Spinal cord (tissue), 10 donors: ENCODE results near the gene CHTF18. TPM values are rescaled to one million over a fixed set of nuclear protein-coding genes. Genes with fewer than 3 reads are reported as not detected.
A peak's percentile ranks its signal among the peaks of the same experiment; 100 is the strongest.
"Not testable (repeated sequence)": the region's sequence is repeated elsewhere in the genome, so short reads cannot be mapped to it uniquely, and the experiment has no call there.

ENCODE experiments used
- DNase-seq, 6 donors: peaks; one replicate each; pipeline versions ENCODE4 v3.0.0 to v3.0.0-alpha.2; 2013 to 2015; ENCODE audit warnings: low spot score in 6 of 6, low read depth in 4 of 6
- H3K27ac ChIP-seq: one replicate; pipeline ENCODE4 v1.5.1; 2013; ENCODE audit warnings: low read depth, low read length, control low read depth
- H3K27me3 ChIP-seq: one replicate; pipeline ENCODE4 v1.6.1; 2013; ENCODE audit warnings: low read length; ENCODE audit not compliant: control insufficient read depth, insufficient read depth
- H3K36me3 ChIP-seq: one replicate; pipeline ENCODE4 v1.6.1; 2013; ENCODE audit warnings: low read length; ENCODE audit not compliant: control insufficient read depth, insufficient read depth
- H3K4me1 ChIP-seq: one replicate; pipeline ENCODE4 v1.6.1; 2013; ENCODE audit warnings: low read length; ENCODE audit not compliant: control insufficient read depth, insufficient read depth
- H3K4me3 ChIP-seq: one replicate; pipeline ENCODE4 v1.5.1; 2013; ENCODE audit warnings: low read depth, low read length, control low read depth
- H3K9me3 ChIP-seq: one replicate; pipeline ENCODE4 v1.6.1; 2013; ENCODE audit warnings: low read length; ENCODE audit not compliant: control insufficient read depth, insufficient read depth
- WGBS: methylation state at CpG from one replicate; pipeline ENCODE4 v1.1.5; 2013; ENCODE audit warnings: missing lambda C conversion rate; ENCODE audit not compliant: insufficient coverage; 5-methylcytosine and 5-hydroxymethylcytosine counted together
- polyA plus RNA-seq, 2 donors: library from polyadenylated mRNA; unstranded; fragments of 120-200 nt; gene quantifications; one replicate each; pipeline ENCODE4 v1.2.1, GENCODE V29; 2013; ENCODE audit not compliant: insufficient read length in 2 of 2
- total RNA-seq, 2 donors: library from RNA; depleted of rRNA in 1 of 2; stranded (reverse); fragments of 120-200 nt in 1 of 2; fragments of >200 nt in 1 of 2; gene quantifications; one replicate each; pipeline versions ENCODE4 v1.2.3 to v1.2.4, GENCODE V29; 2013 to 2014
- donor health status: healthy.

The CHTF18 gene
- total and polyA plus RNA-seq, 4 donors = 6.1 to 37.1 (median 23.3) TPM

GRCh38 chr16:831571-832413 is 43.4 kb downstream of the CHTF18 start:
- Histone ChIP-seq H3K27ac (no peak overlapping the region), H3K27me3 (peaks cover 7% of the 10 kb centered on the region), H3K36me3 (peaks cover 5% of the 10 kb centered on the region), H3K4me1 (peaks cover 10% of the 10 kb centered on the region), H3K4me3 (no peak overlapping the region), H3K9me3 (peaks cover 8% of the 10 kb centered on the region)
- 84% methylated on average over 20 of the region's 27 CpGs for WGBS
- no peak for DNase-seq

GRCh38 chr16:832652-833336 is 44.4 kb downstream of the CHTF18 start:
- Histone ChIP-seq H3K4me1 (peaks cover 10% of the 10 kb centered on the region), H3K36me3 (peaks cover 5% of the 10 kb centered on the region), H3K27ac (no peak overlapping the region), H3K9me3 (peaks cover 8% of the 10 kb centered on the region), H3K4me3 (no peak overlapping the region), H3K27me3 (peaks cover 7% of the 10 kb centered on the region)
- DNase-seq = no peak
- 53% methylated on average over 31 of the region's 35 CpGs for WGBS

- Histone ChIP-seq H3K36me3 (peaks cover 3% of the 10 kb centered on the region), H3K27ac (no peak overlapping the region), H3K4me3 (no peak overlapping the region), H3K27me3 (peaks cover 7% of the 10 kb centered on the region), H3K4me1 (peaks cover 10% of the 10 kb centered on the region), H3K9me3 (peaks cover 8% of the 10 kb centered on the region)
- 88% methylated on average over 14 of the region's 14 CpGs for WGBS
- no peak for DNase-seq
Measured at GRCh38 chr16:833411-833810, 45.0 kb downstream of the CHTF18 start.

GRCh38 chr16:835373-835772 is 47.0 kb downstream of the CHTF18 start:
- H3K36me3 ChIP-seq = peaks cover 5% of the 10 kb centered on the region
- peaks cover 20% of the 10 kb centered on the region for H3K4me1 ChIP-seq
- DNase-seq = no peak
- H3K27ac ChIP-seq = no peak overlapping the region
- peaks cover 7% of the 10 kb centered on the region for H3K27me3 ChIP-seq
- 91% methylated on average over 4 of the region's 10 CpGs for WGBS
- peaks cover 8% of the 10 kb centered on the region for H3K9me3 ChIP-seq
- no peak overlapping the region for H3K4me3 ChIP-seq

- Histone ChIP-seq H3K27me3 (peaks cover 7% of the 10 kb centered on the region), H3K9me3 (peaks cover 8% of the 10 kb centered on the region), H3K36me3 (peaks cover 12% of the 10 kb centered on the region), H3K4me3 (no peak overlapping the region), H3K27ac (no peak overlapping the region), H3K4me1 (peaks cover 22% of the 10 kb centered on the region)
- DNase-seq = no peak
- WGBS = no CpG with 5 or more reads among the region's 4 CpGs
Measured at GRCh38 chr16:836221-836620, 47.8 kb downstream of the CHTF18 start.

- 100% methylated on average over 1 of the region's 3 CpGs for WGBS
- H3K9me3 ChIP-seq, H3K27ac ChIP-seq, H3K4me3 ChIP-seq, H3K27me3 ChIP-seq, DNase-seq: not testable (repeated sequence)
- peaks cover 22% of the 10 kb centered on the region for H3K4me1 ChIP-seq
- H3K36me3 ChIP-seq = peaks cover 18% of the 10 kb centered on the region
Measured at GRCh38 chr16:836822-837221, 48.4 kb downstream of the CHTF18 start.

GRCh38 chr16:838741-839140 is 50.3 kb downstream of the CHTF18 start:
- no peaks in the 10 kb centered on the region for H3K27me3 ChIP-seq
- H3K4me1 ChIP-seq = peaks cover 40% of the 10 kb centered on the region
- 86% methylated on average over 14 of the region's 14 CpGs for WGBS
- H3K9me3 ChIP-seq = peaks cover 8% of the 10 kb centered on the region
- H3K4me3 ChIP-seq = no peak overlapping the region
- DNase-seq = no peak
- H3K36me3 ChIP-seq = peaks cover 24% of the 10 kb centered on the region
- no peak overlapping the region for H3K27ac ChIP-seq

- peaks cover 6% of the 10 kb centered on the region for H3K9me3 ChIP-seq
- 74% methylated on average over 23 of the region's 24 CpGs for WGBS
- peak overlapping the region; percentile 1 for H3K27ac ChIP-seq
- no peak overlapping the region for H3K4me3 ChIP-seq
- DNase-seq = peak in 2 of 6 donors; percentile 4 to 14
- no peaks in the 10 kb centered on the region for H3K27me3 ChIP-seq
- H3K4me1 ChIP-seq = peaks cover 40% of the 10 kb centered on the region
- H3K36me3 ChIP-seq = peaks cover 27% of the 10 kb centered on the region
Measured at GRCh38 chr16:839643-840408, 51.4 kb downstream of the CHTF18 start.

GRCh38 chr16:840561-841454 is 52.4 kb downstream of the CHTF18 start:
- no peak for DNase-seq
- no peak overlapping the region for H3K4me3 ChIP-seq
- WGBS = 90% methylated on average over 13 of the region's 34 CpGs
- peaks cover 40% of the 10 kb centered on the region for H3K4me1 ChIP-seq
- H3K36me3 ChIP-seq = peaks cover 28% of the 10 kb centered on the region
- no peaks in the 10 kb centered on the region for H3K27me3 ChIP-seq
- H3K27ac ChIP-seq = peak overlapping the region; percentile 1
- peaks cover 6% of the 10 kb centered on the region for H3K9me3 ChIP-seq
